Uterus (tissue), 2 donors: Measurements from ENCODE around the gene FNIP2.

Experiments
- CTCF ChIP-seq, 4 experiments: fragments of 200-600 bp in 2 of 4; fragments of 450-650 bp in 2 of 4; sonication (generic) in 2 of 4; IDR thresholded peaks; one replicate each; pipeline ENCODE4 v1.5.1; 2016 to 2019; ENCODE audit warnings: antibody characterized with exemption in 4 of 4, mild to moderate bottlenecking in 2 of 4, moderate library complexity in 1 of 4
- POLR2A ChIP-seq, 2 donors: fragments of 450-650 bp; IDR thresholded peaks; one replicate each; pipeline ENCODE4 v1.6.1; 2016; ENCODE audit warnings: antibody characterized with exemption in 2 of 2, mild to moderate bottlenecking in 1 of 2, moderate library complexity in 1 of 2

- TF ChIP-seq POLR2A (IDR thresholded peaks at IDR 0.05) (no peak), CTCF (IDR thresholded peaks at IDR 0.05) (no peak)
Measured at GRCh38 chr4:158858410-158859199, 89.8 kb downstream of the FNIP2 start.
